ENCODE data around the gene CHST9. TPM values are rescaled to one million over a fixed set of nuclear protein-coding genes. Genes with fewer than 3 reads are reported as not detected.

The CHST9 gene
- total and polyA plus RNA-seq, 2 of the 4 experiments (the other 2 are of a cell fraction): not detected

GRCh38 chr18:27227721-27228120, 42.6 kb upstream of the CHST9 start:
- in situ Hi-C loops (cut with MboI; ENCODE audit: low sequenced_read_pairs): no loop called here
- peaks cover 11% of the 10 kb centered on the region for H3K9me3 ChIP-seq (ENCODE audit: control insufficient read depth, insufficient read depth, low read length)
- H3K9me1 ChIP-seq (ENCODE audit: insufficient read depth, low read length): no peaks in the 10 kb centered on the region
- ChIA-PET CTCF (no interaction called here), POLR2A (ENCODE audit: unreplicated experiment) (no interaction called here)
- intact Hi-C loops (cut with micrococcal nuclease): no loop called here
- H2AK9ac ChIP-seq (replicated peaks; ENCODE audit: low read depth, low read length, poor library complexity): no peak overlapping the region
- no peak overlapping the region for H2AFZ ChIP-seq (replicated peaks; ENCODE audit: low read length, poor library complexity)
- H2BK5ac ChIP-seq (ENCODE audit: low read depth, low read length, poor library complexity, severe bottlenecking): no peak overlapping the region
- no peaks in the 10 kb centered on the region for H3K27me3 ChIP-seq (ENCODE audit: control insufficient read depth, insufficient read depth, low read length)
- no peak overlapping the region for H4K91ac ChIP-seq (ENCODE audit: insufficient read depth, low read depth, low read length)
- H2BK20ac ChIP-seq (ENCODE audit: low read depth, low read length): no peak overlapping the region
- TF ChIP-seq RFX5 (IDR thresholded peaks at IDR 0.05; ENCODE audit: low read depth, low read length): no peak
- TF ChIP-seq MAZ (IDR thresholded peaks at IDR 0.05; ENCODE audit: borderline replicate concordance, low read depth, low read length): no peak
- no peak for TF ChIP-seq MAFK (IDR thresholded peaks at IDR 0.05; ENCODE audit: low read depth, low read length)
- TF ChIP-seq ELK1 (IDR thresholded peaks at IDR 0.05; ENCODE audit: borderline replicate concordance, low read depth, low read length): no peak
- TF ChIP-seq NFE2L2 (IDR thresholded peaks at IDR 0.05; ENCODE audit: low read depth, low read length): no peak
- TF ChIP-seq CHD1 (IDR thresholded peaks at IDR 0.05; ENCODE audit: low read depth, low read length): no peak
- TF ChIP-seq SMC3 (IDR thresholded peaks at IDR 0.05; ENCODE audit: low read depth, low read length): no peak
- no peak for TF ChIP-seq CTCF (conservative IDR thresholded peaks at IDR 0.05; ENCODE audit: low read depth, low read length)
- no peak for TF ChIP-seq BHLHE40 (IDR thresholded peaks at IDR 0.05; ENCODE audit: low read depth, low read length)
- no peak for TF ChIP-seq FOS (IDR thresholded peaks at IDR 0.05; ENCODE audit: low read depth, low read length)
- TF ChIP-seq USF2 (IDR thresholded peaks at IDR 0.05; ENCODE audit: low read depth, low read length): no peak
- no peak for TF ChIP-seq RAD21 (IDR thresholded peaks at IDR 0.05; ENCODE audit: low read length)
- no peak overlapping the region for H2BK120ac ChIP-seq (ENCODE audit: low read depth, low read length)
- no peak overlapping the region for H3K4ac ChIP-seq (ENCODE audit: low read depth, low read length)
- no peak overlapping the region for H3K4me3 ChIP-seq (ENCODE audit: insufficient read depth, low read depth, low read length)
- no peaks in the 10 kb centered on the region for H4K20me1 ChIP-seq (ENCODE audit: insufficient read depth, low read length)
- no peaks in the 10 kb centered on the region for H3K36me3 ChIP-seq (ENCODE audit: control insufficient read depth, insufficient read depth, low read length)
- ATAC-seq (ENCODE audit: low read depth) (no peak), DNase-seq (no peak)
- no peak overlapping the region for H3K23ac ChIP-seq (ENCODE audit: low read depth, low read length)
- dilution Hi-C loops (cut with HindIII; ENCODE audit: low sequenced_read_pairs, unreplicated experiment): no loop called here
- H2BK15ac ChIP-seq (ENCODE audit: low read depth, low read length): no peak overlapping the region
- no peak overlapping the region for H3K9ac ChIP-seq (ENCODE audit: low read depth, low read length)
- H3K14ac ChIP-seq (replicated peaks; ENCODE audit: low read depth, low read length): no peak overlapping the region
- no peak overlapping the region for H3K56ac ChIP-seq (ENCODE audit: extremely low read depth, insufficient read depth, low read length)
- no peak overlapping the region for H3K4me2 ChIP-seq (ENCODE audit: low read depth, low read length)
- no peak overlapping the region for H3K18ac ChIP-seq (ENCODE audit: low read depth, low read length)
- H3K4me1 ChIP-seq (ENCODE audit: control insufficient read depth, insufficient read depth, low read length): no peaks in the 10 kb centered on the region
- WGBS, 2 experiments (ENCODE audit: extremely low coverage in 2 of 2, insufficient read length in 1 of 2): no CpG with 5 or more reads among the region's 1 CpG
- H3K27ac ChIP-seq (ENCODE audit: insufficient read depth, low read length): no peak overlapping the region
- H4K8ac ChIP-seq (ENCODE audit: low read depth in 2 of 2, low read length in 2 of 2): no peak overlapping the region
- BruUV-seq (replicated peaks): no TSS peak
- H3K79me1 ChIP-seq (ENCODE audit: low read depth in 1 of 2, low read length in 2 of 2): no peaks in the 10 kb centered on the region
- H2AK5ac ChIP-seq (ENCODE audit: low read depth, low read length): no peak overlapping the region
- H4K5ac ChIP-seq (ENCODE audit: low read depth, low read length): no peak overlapping the region

Measured in IMR-90 (cell line).